HCT116 (cell line): Measurements from ENCODE around the gene MYORG.

Experiments used
- POLR2A ChIP-seq: IDR thresholded peaks from 2 replicates; pipeline ENCODE4 v1.7.0; 2011; ENCODE audit warnings: borderline replicate concordance; ENCODE audit not compliant: insufficient read depth, insufficient read length; ENCODE audit errors: extremely low read depth
- ZFX ChIP-seq: fragments of 450-650 bp; IDR thresholded peaks from 2 replicates; pipeline ENCODE4 v1.6.1; 2017
- TF ChIP-seq, protein P1 (sequence below), 3 experiments: fragments of 200-600 bp in 1 of 3; sonication (generic) in 1 of 3; IDR thresholded peaks in 2 of 3; conservative IDR thresholded peaks in 1 of 3; 2 replicates each; pipeline ENCODE4 v1.5.1; 2012 to 2017; ENCODE audit warnings: low read depth in 2 of 3, low read length in 2 of 3, antibody characterized with exemption in 1 of 3, borderline replicate concordance in 1 of 3, control low read depth in 1 of 3, mild to moderate bottlenecking in 1 of 3, mixed read lengths in 1 of 3, mixed run types in 1 of 3, moderate library complexity in 1 of 3; ENCODE audit not compliant: insufficient read depth in 1 of 3

DNA sequence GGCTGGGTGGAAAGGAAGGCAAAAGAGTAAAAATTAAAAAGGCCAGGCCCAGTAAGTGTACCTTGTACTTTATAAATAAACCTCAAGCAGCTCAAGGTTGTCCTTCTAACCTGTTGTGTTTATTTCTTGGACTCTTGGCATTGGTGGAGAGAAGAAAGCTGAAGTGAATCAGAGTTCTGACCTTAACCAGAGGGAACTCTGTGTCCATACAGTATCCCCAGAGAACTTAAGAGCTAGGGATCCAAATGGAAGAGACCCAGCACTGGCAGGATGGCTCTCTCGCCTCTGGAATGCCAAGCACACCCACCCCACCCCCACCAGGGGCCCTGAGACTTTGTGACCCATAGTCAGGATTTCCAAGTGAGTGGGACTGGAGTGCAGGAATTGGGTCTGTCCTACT, 33.1 kb downstream of the MYORG start:
- TF ChIP-seq POLR2A (no peak), ZFX (no peak)
- TF ChIP-seq, protein P1, sequence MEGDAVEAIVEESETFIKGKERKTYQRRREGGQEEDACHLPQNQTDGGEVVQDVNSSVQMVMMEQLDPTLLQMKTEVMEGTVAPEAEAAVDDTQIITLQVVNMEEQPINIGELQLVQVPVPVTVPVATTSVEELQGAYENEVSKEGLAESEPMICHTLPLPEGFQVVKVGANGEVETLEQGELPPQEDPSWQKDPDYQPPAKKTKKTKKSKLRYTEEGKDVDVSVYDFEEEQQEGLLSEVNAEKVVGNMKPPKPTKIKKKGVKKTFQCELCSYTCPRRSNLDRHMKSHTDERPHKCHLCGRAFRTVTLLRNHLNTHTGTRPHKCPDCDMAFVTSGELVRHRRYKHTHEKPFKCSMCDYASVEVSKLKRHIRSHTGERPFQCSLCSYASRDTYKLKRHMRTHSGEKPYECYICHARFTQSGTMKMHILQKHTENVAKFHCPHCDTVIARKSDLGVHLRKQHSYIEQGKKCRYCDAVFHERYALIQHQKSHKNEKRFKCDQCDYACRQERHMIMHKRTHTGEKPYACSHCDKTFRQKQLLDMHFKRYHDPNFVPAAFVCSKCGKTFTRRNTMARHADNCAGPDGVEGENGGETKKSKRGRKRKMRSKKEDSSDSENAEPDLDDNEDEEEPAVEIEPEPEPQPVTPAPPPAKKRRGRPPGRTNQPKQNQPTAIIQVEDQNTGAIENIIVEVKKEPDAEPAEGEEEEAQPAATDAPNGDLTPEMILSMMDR (IDR thresholded peaks at IDR 0.05 in 2 of 3, conservative IDR thresholded peaks at IDR 0.05 in 1 of 3; ENCODE audit: borderline replicate concordance in 1 of 3, insufficient read depth in 1 of 3, low read depth in 2 of 3, low read length in 2 of 3) = no peak
